Spleen (tissue), 11 donors: Measurements from ENCODE around the gene NDUFA11. TPM values are rescaled to one million over a fixed set of nuclear protein-coding genes. Genes with fewer than 3 reads are reported as not detected.

Source experiments
- DNase-seq: peaks from one replicate; pipeline ENCODE4 v3.0.0-alpha.2; 2020
- H3K27ac ChIP-seq, 8 donors: fragments of 200-600 bp; sonication (generic) in 7 of 8; 1 replicate in 4 of 8; 2 replicates in 4 of 8; pipeline versions ENCODE4 v1.5.0 to v1.8.0; 2016 to 2021; ENCODE audit warnings: inconsistent platforms in 4 of 8, mild to moderate bottlenecking in 4 of 8, moderate library complexity in 1 of 8
- H3K27me3 ChIP-seq, 7 donors: fragments of 200-600 bp; sonication (generic) in 6 of 7; replicated peaks in 1 of 7; 1 replicate in 4 of 7; 2 replicates in 3 of 7; pipeline versions ENCODE4 v1.5.0 to v1.8.0; 2016 to 2021; ENCODE audit warnings: inconsistent platforms in 3 of 7, mild to moderate bottlenecking in 1 of 7
- H3K36me3 ChIP-seq, 6 donors: fragments of 200-600 bp; sonication (generic) in 5 of 6; 1 replicate in 4 of 6; 2 replicates in 2 of 6; pipeline versions ENCODE4 v1.5.0 to v1.8.0; 2016 to 2021; ENCODE audit warnings: inconsistent platforms in 2 of 6
- H3K4me1 ChIP-seq, 6 donors: fragments of 200-600 bp; sonication (generic) in 5 of 6; 1 replicate in 3 of 6; 2 replicates in 3 of 6; pipeline versions ENCODE4 v1.5.0 to v1.8.0; 2016 to 2021; ENCODE audit warnings: inconsistent platforms in 3 of 6
- H3K4me3 ChIP-seq, 8 donors: fragments of 200-600 bp; sonication (generic) in 7 of 8; 1 replicate in 4 of 8; 2 replicates in 4 of 8; pipeline versions ENCODE4 v1.5.0 to v1.8.0; 2016 to 2021; ENCODE audit warnings: inconsistent platforms in 4 of 8, mild to moderate bottlenecking in 4 of 8, moderate library complexity in 2 of 8
- H3K9me3 ChIP-seq, 8 donors: fragments of 200-600 bp; sonication (generic) in 7 of 8; 1 replicate in 4 of 8; 2 replicates in 4 of 8; pipeline versions ENCODE4 v1.5.0 to v1.8.0; 2016 to 2021; ENCODE audit warnings: inconsistent platforms in 4 of 8
- CTCF ChIP-seq, 11 experiments: fragments of 200-600 bp in 7 of 11; fragments of 450-650 bp in 4 of 11; sonication (generic) in 4 of 11; IDR thresholded peaks in 8 of 11; conservative IDR thresholded peaks in 3 of 11; 1 replicate in 7 of 11; 2 replicates in 4 of 11; pipeline versions ENCODE4 v1.4.0 to v1.8.0; 2016 to 2021; ENCODE audit warnings: antibody characterized with exemption in 11 of 11, inconsistent platforms in 4 of 11, mild to moderate bottlenecking in 1 of 11
- POLR2A ChIP-seq, 3 donors: fragments of 450-650 bp; IDR thresholded peaks; one replicate each; pipeline ENCODE4 v1.5.1; 2017; ENCODE audit warnings: antibody characterized with exemption in 3 of 3, mild to moderate bottlenecking in 1 of 3
- POLR2AphosphoS5 ChIP-seq, 3 donors: sonication (generic); formaldehyde crosslinking; IDR thresholded peaks; one replicate each; pipeline ENCODE4 v1.5.1; 2017; ENCODE audit warnings: antibody characterized with exemption in 3 of 3
- WGBS, 5 donors: extraction: QIAGEN DNeasy Blood & Tissue Kit in 3 of 5; methylation state at CpG; one replicate each; pipeline versions ENCODE4 v1.1.5 to v1.1.7; 2013 to 2018; 5-methylcytosine and 5-hydroxymethylcytosine counted together
- intact Hi-C: fragments of 100-400 bp; cut with DNase I; formaldehyde crosslinking; loops from one replicate; pipeline ENCODE4 v1.15.0; 2023; ENCODE audit warnings: low total_unique reads
- polyA plus RNA-seq, 3 donors: library from polyadenylated mRNA; stranded (reverse); fragments of 200-250 nt; gene quantifications; one replicate each; pipeline ENCODE4 v1.2.1, GENCODE V29; 2013
- total RNA-seq, 7 donors: library from RNA; depleted of rRNA in 3 of 7; stranded (reverse); fragments of >200 nt in 3 of 7; fragmentation: NEBNext Ultra II Directional in 4 of 7; extraction: Animal tissue kit (Norgen Biotek cat#: 25700) in 4 of 7; gene quantifications; one replicate each; pipeline versions ENCODE4 v1.1.0 to v1.2.1, GENCODE V29; 2016 to 2021
- donor health status: healthy with polysubstance abuse.
- donor health status: DM: no; HTN: no; CAD: no; lungs with moderate emphysema.
- donor health status: DM: no; HTN: no; CAD: no.
- donor health status: Bipolar disorder and iron deficiency.
- donor health status: healthy.
- donor health status: DM: no; HTN: no; CAD: no.
- donor health status: DM: yes; HTN: yes; CAD: no.

Gene NDUFA11
- total and polyA plus RNA-seq, 10 donors = 83.8 to 377 (median 123) TPM

- DNase-seq = no peak
- TF ChIP-seq POLR2AphosphoS5 (IDR thresholded peaks at IDR 0.05) (peak; percentile 10 to 66 (median 51)), CTCF (IDR thresholded peaks at IDR 0.05 in 8 of 11, conservative IDR thresholded peaks at IDR 0.05 in 3 of 11) (no peak)
- Histone ChIP-seq H3K4me3 (no peak overlapping the region), H3K36me3 (peaks cover 0 to 100% (median 63%) of the 10 kb centered on the region in 6 donors), H3K27me3 (no peaks in the 10 kb centered on the region), H3K4me1 (peaks cover 6 to 33% (median 17%) of the 10 kb centered on the region in 6 donors), H3K9me3 (no peaks in the 10 kb centered on the region), H3K27ac (peak overlapping the region; percentile 5 to 70 (median 52))
- WGBS, 5 donors = 76 to 96% (median 81%) methylated on average over 14 to 25 of the region's 25 CpGs
- intact Hi-C loops = no loop called here
These were observed 32.1 kb upstream of the NDUFA11 start for GRCh38 chr19:5935473-5936291.

DNA sequence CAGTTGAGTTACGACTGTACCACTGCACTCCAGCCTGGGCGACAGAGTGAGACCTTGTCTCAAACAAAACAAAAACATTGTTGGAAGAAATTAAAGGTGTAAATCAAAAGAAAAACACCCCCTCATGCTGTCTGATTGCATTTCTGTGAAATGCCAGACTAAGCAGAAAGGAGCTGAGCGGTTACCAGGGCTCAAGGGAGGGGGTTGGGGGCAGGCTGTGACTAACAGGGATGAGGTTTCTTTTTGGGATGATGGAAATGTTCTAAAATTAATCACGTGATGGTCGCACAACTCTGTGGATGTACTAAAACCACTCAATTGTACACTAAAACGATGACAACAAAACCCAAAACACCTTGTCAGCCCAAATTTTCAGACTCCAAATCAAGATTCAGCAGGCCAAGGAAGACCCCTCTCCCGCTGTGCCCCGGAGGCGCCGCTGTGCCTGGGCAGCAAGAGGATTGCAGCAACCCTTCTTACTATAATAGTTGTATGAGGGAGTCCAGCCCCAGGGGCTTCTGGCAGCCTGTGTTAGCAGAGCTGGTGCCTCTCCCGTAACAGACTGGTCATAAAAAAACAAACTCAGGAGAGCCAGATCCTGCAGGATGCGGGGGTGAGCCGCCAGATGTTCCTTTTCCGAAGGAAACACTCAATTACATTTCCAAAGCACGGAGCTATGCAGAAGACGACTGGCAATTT, 31.3 kb upstream of the NDUFA11 start:
- intact Hi-C loops = no loop called here
- H3K9me3 ChIP-seq = no peaks in the 10 kb centered on the region
- WGBS, 5 donors = 65 to 80% (median 73%) methylated on average over 16 of the region's 16 CpGs
- no peaks in the 10 kb centered on the region for H3K27me3 ChIP-seq
- peaks cover 6 to 33% (median 17%) of the 10 kb centered on the region in 6 donors for H3K4me1 ChIP-seq
- H3K27ac ChIP-seq = peak overlapping the region; percentile 5 to 70 (median 52)
- TF ChIP-seq POLR2AphosphoS5 (IDR thresholded peaks at IDR 0.05) (peak in 1 of 3 donors; percentile 66), POLR2A (IDR thresholded peaks at IDR 0.05) (no peak), CTCF (IDR thresholded peaks at IDR 0.05 in 8 of 11, conservative IDR thresholded peaks at IDR 0.05 in 3 of 11) (no peak)
- no peak overlapping the region for H3K4me3 ChIP-seq
- peaks cover 0 to 100% (median 63%) of the 10 kb centered on the region in 6 donors for H3K36me3 ChIP-seq
- DNase-seq = no peak

GRCh38 chr19:5934069-5934401, 30.4 kb upstream of the NDUFA11 start:
- peaks cover 0 to 100% (median 63%) of the 10 kb centered on the region in 6 donors for H3K36me3 ChIP-seq

More at GRCh38 chr19:5934069-5934401, 30.4 kb upstream of the NDUFA11 start:
- Histone ChIP-seq H3K4me1 (peaks cover 6 to 33% (median 17%) of the 10 kb centered on the region in 6 donors), H3K27me3 (no peaks in the 10 kb centered on the region), H3K9me3 (no peaks in the 10 kb centered on the region), H3K27ac (peak overlapping the region in 1 of 8 donors; percentile 60), H3K4me3 (no peak overlapping the region)
- WGBS, 5 donors = 89 to 98% (median 93%) methylated on average over 5 of the region's 5 CpGs
- intact Hi-C loops = no loop called here
- TF ChIP-seq CTCF (IDR thresholded peaks at IDR 0.05 in 8 of 11, conservative IDR thresholded peaks at IDR 0.05 in 3 of 11) = no peak
- no peak for DNase-seq
